HepG2 (cell line): Measurements from ENCODE around the gene MSI2. TPM values are rescaled to one million over a fixed set of nuclear protein-coding genes. Genes with fewer than 3 reads are reported as not detected.

Source experiments
- ATAC-seq: fragments of 200-7000 bp; cut with Tn5 transposase; 3 replicates; pipeline ENCODE4 v1.9.1; 2020; ENCODE audit warnings: mild to moderate bottlenecking, moderate library complexity
- BruUV-seq: library from RNA; stranded (reverse); fragments of 400-500 nt; replicated peaks from 2 replicates; lab custom pipeline; 2021; lab: Mats Ljungman, UMichigan
- CTCF ChIA-PET: fragments of 300-600 bp; formaldehyde crosslinking; extraction: SDS; loops from one replicate; lab custom pipeline; 2021; ENCODE audit warnings: low total read pairs, inconsistent platforms, low intra/inter-chr PET ratio; lab: Yijun Ruan, JAX
- POLR2A ChIA-PET: fragments of 350-600 bp; sonication (Branson Sonifier 250); formaldehyde crosslinking; loops from one replicate; lab custom pipeline; 2020; ENCODE audit warnings: antibody characterized with exemption, inconsistent platforms; lab: Yijun Ruan, JAX
- DNase-seq: peaks from one replicate; pipeline ENCODE4 v3.0.0-alpha.2; 2015; ENCODE audit warnings: low spot score
- FAIRE-seq: peaks from 3 replicates; lab custom pipeline; 2011; peaks lifted over from hg19 to GRCh38; lab: Jason Lieb, UNC
- H2AFZ ChIP-seq: one replicate; pipeline ENCODE4 v1.6.1; 2011; ENCODE audit warnings: low read length, inconsistent platforms
- H3K27ac ChIP-seq: fragments of 300-600 bp; 3 replicates; pipeline ENCODE4 v1.8.0; 2011; ENCODE audit warnings: mixed run types, mild to moderate bottlenecking, mixed read lengths, low read length, inconsistent platforms; ENCODE audit not compliant: insufficient read depth; ENCODE audit errors: extremely low read length
- H3K27me3 ChIP-seq, 2 experiments: fragments of 200-600 bp in 1 of 2; 2 replicates in 1 of 2; 3 replicates in 1 of 2; pipeline versions ENCODE4 v1.6.0 to v1.8.0; 2011; ENCODE audit warnings: low read length in 2 of 2, mild to moderate bottlenecking in 2 of 2, moderate library complexity in 2 of 2, inconsistent platforms in 1 of 2; ENCODE audit not compliant: insufficient read depth in 2 of 2, control insufficient read depth in 1 of 2
- H3K36me3 ChIP-seq, 2 experiments: fragments of 200-600 bp in 1 of 2; replicated peaks in 1 of 2; 2 replicates in 1 of 2; 3 replicates in 1 of 2; pipeline versions ENCODE4 v1.5.1 to v1.8.0; 2011; ENCODE audit warnings: low read length in 2 of 2, inconsistent platforms in 1 of 2; ENCODE audit not compliant: insufficient read depth in 2 of 2, control insufficient read depth in 1 of 2
- H3K4me1 ChIP-seq: 2 replicates; pipeline ENCODE4 v1.5.1; 2012; ENCODE audit warnings: low read length, inconsistent platforms; ENCODE audit not compliant: insufficient read depth
- H3K4me2 ChIP-seq: 2 replicates; pipeline ENCODE4 v1.6.0; 2011; ENCODE audit warnings: low read depth, low read length, inconsistent platforms
- H3K4me3 ChIP-seq, 3 experiments: fragments of 200-600 bp in 1 of 3; sonication (generic), shearing (Covaris generic) in 1 of 3; replicated peaks in 1 of 3; 2 replicates each; pipeline ENCODE4 v1.5.1; 2011 to 2016; ENCODE audit warnings: low read length in 3 of 3, inconsistent platforms in 2 of 3, low read depth in 2 of 3, mild to moderate bottlenecking in 2 of 3, control low read depth in 1 of 3, mixed read lengths in 1 of 3; ENCODE audit not compliant: insufficient read depth in 1 of 3
- H3K79me2 ChIP-seq: one replicate; pipeline ENCODE4 v1.6.1; 2011; ENCODE audit warnings: low read length, inconsistent platforms; ENCODE audit not compliant: insufficient read depth
- H3K9ac ChIP-seq: 2 replicates; pipeline ENCODE4 v1.6.0; 2011; ENCODE audit warnings: mild to moderate bottlenecking, low read depth, low read length, inconsistent platforms; ENCODE audit not compliant: insufficient read depth
- H3K9me3 ChIP-seq: 2 replicates; pipeline ENCODE4 v1.5.1; 2012; ENCODE audit warnings: mild to moderate bottlenecking, low read length
- H4K20me1 ChIP-seq: 2 replicates; pipeline ENCODE4 v1.6.0; 2011; ENCODE audit warnings: inconsistent platforms, mild to moderate bottlenecking, low read length, moderate library complexity; ENCODE audit not compliant: insufficient read depth
- CHCHD3 ChIP-seq: sonication (generic); formaldehyde crosslinking; IDR thresholded peaks from 2 replicates; pipeline ENCODE4 v1.8.0; 2022; ENCODE audit warnings: mild to moderate bottlenecking, missing genetic modification reagents, moderate library complexity
- CHD4 ChIP-seq: fragments of 200-600 bp; sonication (generic); IDR thresholded peaks from 2 replicates; pipeline ENCODE4 v1.7.0; 2017; ENCODE audit warnings: mild to moderate bottlenecking, low read length, borderline replicate concordance
- CREM ChIP-seq, 2 experiments: sonication (generic) in 1 of 2; formaldehyde crosslinking in 1 of 2; IDR thresholded peaks; 2 replicates each; pipeline versions ENCODE4 v1.4.0 to v1.6.1; 2016 to 2020; ENCODE audit warnings: antibody characterized with exemption in 1 of 2, mild to moderate bottlenecking in 1 of 2, missing genetic modification reagents in 1 of 2
- NFYB ChIP-seq: sonication (generic); formaldehyde crosslinking; IDR thresholded peaks from 2 replicates; pipeline ENCODE4 v1.4.0; 2020; ENCODE audit warnings: missing genetic modification reagents
- NPAS2 ChIP-seq: sonication (generic); formaldehyde crosslinking; IDR thresholded peaks from 2 replicates; pipeline ENCODE4 v1.8.0; 2022; ENCODE audit warnings: mild to moderate bottlenecking, missing genetic modification reagents, borderline replicate concordance
- POLR2AphosphoS2 ChIP-seq: IDR thresholded peaks from 2 replicates; pipeline ENCODE4 v1.6.1; 2011; ENCODE audit warnings: low read depth, low read length, improper control_type of control experiment
- SP4 ChIP-seq: sonication (generic); formaldehyde crosslinking; IDR thresholded peaks from 2 replicates; pipeline ENCODE4 v1.8.1; 2023; ENCODE audit warnings: mild to moderate bottlenecking, missing genetic modification reagents
- ZFY ChIP-seq: sonication (generic); formaldehyde crosslinking; IDR thresholded peaks from 2 replicates; pipeline ENCODE4 v1.4.0; 2020; ENCODE audit warnings: missing genetic modification reagents
- ZNF24 ChIP-seq: fragments of 450-650 bp; IDR thresholded peaks from 2 replicates; pipeline ENCODE4 v1.6.1; 2017; ENCODE audit warnings: antibody characterized with exemption, mild to moderate bottlenecking
- ZNF3 ChIP-seq: IDR thresholded peaks from 2 replicates; pipeline ENCODE4 v1.7.0; 2017; ENCODE audit warnings: inconsistent platforms
- ZNF501 ChIP-seq: sonication (generic); formaldehyde crosslinking; IDR thresholded peaks from 2 replicates; pipeline ENCODE4 v1.5.1; 2020; ENCODE audit warnings: mild to moderate bottlenecking, moderate library complexity, missing genetic modification reagents
- ZNF850 ChIP-seq: sonication (generic); formaldehyde crosslinking; conservative IDR thresholded peaks from 2 replicates; pipeline ENCODE4 v1.9.0; 2021; ENCODE audit warnings: mild to moderate bottlenecking, missing genetic modification reagents
- WGBS: methylation state at CpG from one replicate; pipeline ENCODE4 v1.1.6; 2017; ENCODE audit warnings: low lambda C conversion rate; 5-methylcytosine and 5-hydroxymethylcytosine counted together
- in situ Hi-C: cut with HindIII; loops from 2 replicates; pipeline ENCODE4 v1.10.0; 2017; ENCODE audit warnings: low pct_unique_long_range_greater_than_20kb; ENCODE audit not compliant: extremely low pct_ligation_motif_present
- intact Hi-C: fragments of 100-400 bp; cut with micrococcal nuclease; formaldehyde crosslinking; loops from one replicate; pipeline ENCODE4 v1.10.0; 2022; ENCODE audit not compliant: unreplicated experiment
- polyA plus RNA-seq, 8 experiments: library from polyadenylated mRNA; depleted of rRNA in 3 of 8; stranded (reverse) in 7 of 8; unstranded in 1 of 8; fragments of >200 nt; fragmentation: Illumina TruSeq in 4 of 8; extraction: Trizol in 4 of 8; gene quantifications; 2 replicates each; pipeline versions ENCODE4 v1.2.1 to v1.2.3, GENCODE V29; 2011 to 2016; ENCODE audit warnings: low read depth in 4 of 8, missing spikeins in 1 of 8, mixed read lengths in 1 of 8; ENCODE audit not compliant: insufficient read depth in 1 of 8
- total RNA-seq, 5 experiments: library from RNA; depleted of rRNA; stranded (reverse); fragments of >200 nt; fragmentation: Illumina TruSeq; extraction: Trizol; gene quantifications; 2 replicates each; pipeline ENCODE4 v1.2.3, GENCODE V29; 2016; ENCODE audit warnings: low read depth in 1 of 5
- TF ChIP-seq, protein P1 (sequence below): sonication (generic); formaldehyde crosslinking; IDR thresholded peaks from 2 replicates; pipeline ENCODE4 v1.4.0; 2020; ENCODE audit warnings: mild to moderate bottlenecking, missing genetic modification reagents
- TF ChIP-seq, protein P2 (sequence below): sonication (generic); formaldehyde crosslinking; IDR thresholded peaks from 2 replicates; pipeline ENCODE4 v1.5.1; 2020; ENCODE audit warnings: missing genetic modification reagents, mild to moderate bottlenecking, borderline replicate concordance
- TF ChIP-seq, protein P3 (sequence below): IDR thresholded peaks from 2 replicates; pipeline ENCODE4 v1.6.1; 2016; ENCODE audit warnings: missing compliant biosample characterization, missing genetic modification reagents, borderline replicate concordance
- TF ChIP-seq, protein P4 (sequence below): sonication (generic); formaldehyde crosslinking; IDR thresholded peaks from 2 replicates; pipeline ENCODE4 v1.4.0; 2020; ENCODE audit warnings: mild to moderate bottlenecking, missing genetic modification reagents

MSI2 gene
- total and polyA plus RNA-seq, 2 of the 13 experiments (the other 11 are each of a cell fraction or from before 2014, with no cell fraction given): 77.5 to 78.4 TPM

DNA sequence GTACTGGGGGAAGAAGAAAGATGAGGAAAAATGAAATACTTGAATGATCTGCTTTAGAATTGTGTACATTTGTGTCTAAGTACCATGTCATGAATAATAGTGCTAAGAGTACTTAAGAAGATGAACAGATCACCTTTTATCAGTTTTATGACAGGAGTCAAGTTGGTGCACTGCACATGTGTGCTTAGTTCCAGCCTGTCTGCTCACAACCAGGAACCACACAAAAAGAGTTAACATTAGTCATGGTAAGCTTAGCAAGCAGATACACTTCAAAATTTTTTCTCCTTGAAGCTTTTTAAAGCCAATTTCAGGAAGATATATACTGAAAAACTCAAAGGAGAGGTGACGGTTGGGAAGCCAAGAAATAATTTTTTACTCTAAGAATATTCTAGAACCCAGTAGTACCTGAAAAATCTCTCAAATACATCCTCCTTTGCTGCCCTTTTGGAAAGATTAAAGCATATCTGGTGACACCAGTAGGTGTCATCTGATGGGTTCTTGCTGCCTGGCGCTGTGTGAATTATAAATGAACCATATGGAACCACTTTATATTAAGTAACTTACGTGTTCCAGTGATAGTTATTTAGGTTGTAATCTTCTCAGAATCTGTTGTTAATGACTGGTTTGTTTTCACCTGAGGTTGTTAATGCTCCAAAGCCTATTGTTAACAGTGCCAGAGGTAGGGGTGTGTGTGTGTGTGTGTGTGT is 93.4 kb downstream of the MSI2 start:
- POLR2A ChIA-PET: no interaction called here
- Histone ChIP-seq H3K4me1 (peaks cover 53% of the 10 kb centered on the region), H3K27me3 (no peaks in the 10 kb centered on the region), H3K4me3 (no peak overlapping the region), H2AFZ (no peak overlapping the region), H3K9me3 (no peaks in the 10 kb centered on the region), H3K4me2 (no peak overlapping the region), H3K9ac (no peak overlapping the region), H4K20me1 (0 out of 2 replicates have a peak, but pooled peaks cover 2% of the 10 kb centered on the region), H3K27ac (no peak overlapping the region), H3K36me3 (peaks cover 27 to 57% of the 10 kb centered on the region in 2 experiments), H3K79me2 (peaks cover 38% of the 10 kb centered on the region)
- DNase-seq (no peak), FAIRE-seq (peak; percentile 12), ATAC-seq (no peak)
- WGBS: over 99% methylated on average over 3 of the region's 3 CpGs
- CTCF ChIA-PET: no interaction called here
- intact Hi-C loops (no loop called here), in situ Hi-C loops (no loop called here)
- TF ChIP-seq, protein P1, sequence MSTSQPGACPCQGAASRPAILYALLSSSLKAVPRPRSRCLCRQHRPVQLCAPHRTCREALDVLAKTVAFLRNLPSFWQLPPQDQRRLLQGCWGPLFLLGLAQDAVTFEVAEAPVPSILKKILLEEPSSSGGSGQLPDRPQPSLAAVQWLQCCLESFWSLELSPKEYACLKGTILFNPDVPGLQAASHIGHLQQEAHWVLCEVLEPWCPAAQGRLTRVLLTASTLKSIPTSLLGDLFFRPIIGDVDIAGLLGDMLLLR: no peak
- no peak for TF ChIP-seq SP4 (CRISPR knock-in tag)
- TF ChIP-seq, protein P2, sequence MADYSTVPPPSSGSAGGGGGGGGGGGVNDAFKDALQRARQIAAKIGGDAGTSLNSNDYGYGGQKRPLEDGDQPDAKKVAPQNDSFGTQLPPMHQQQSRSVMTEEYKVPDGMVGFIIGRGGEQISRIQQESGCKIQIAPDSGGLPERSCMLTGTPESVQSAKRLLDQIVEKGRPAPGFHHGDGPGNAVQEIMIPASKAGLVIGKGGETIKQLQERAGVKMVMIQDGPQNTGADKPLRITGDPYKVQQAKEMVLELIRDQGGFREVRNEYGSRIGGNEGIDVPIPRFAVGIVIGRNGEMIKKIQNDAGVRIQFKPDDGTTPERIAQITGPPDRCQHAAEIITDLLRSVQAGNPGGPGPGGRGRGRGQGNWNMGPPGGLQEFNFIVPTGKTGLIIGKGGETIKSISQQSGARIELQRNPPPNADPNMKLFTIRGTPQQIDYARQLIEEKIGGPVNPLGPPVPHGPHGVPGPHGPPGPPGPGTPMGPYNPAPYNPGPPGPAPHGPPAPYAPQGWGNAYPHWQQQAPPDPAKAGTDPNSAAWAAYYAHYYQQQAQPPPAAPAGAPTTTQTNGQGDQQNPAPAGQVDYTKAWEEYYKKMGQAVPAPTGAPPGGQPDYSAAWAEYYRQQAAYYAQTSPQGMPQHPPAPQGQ (CRISPR knock-in tag): no peak
- TF ChIP-seq, protein P3, sequence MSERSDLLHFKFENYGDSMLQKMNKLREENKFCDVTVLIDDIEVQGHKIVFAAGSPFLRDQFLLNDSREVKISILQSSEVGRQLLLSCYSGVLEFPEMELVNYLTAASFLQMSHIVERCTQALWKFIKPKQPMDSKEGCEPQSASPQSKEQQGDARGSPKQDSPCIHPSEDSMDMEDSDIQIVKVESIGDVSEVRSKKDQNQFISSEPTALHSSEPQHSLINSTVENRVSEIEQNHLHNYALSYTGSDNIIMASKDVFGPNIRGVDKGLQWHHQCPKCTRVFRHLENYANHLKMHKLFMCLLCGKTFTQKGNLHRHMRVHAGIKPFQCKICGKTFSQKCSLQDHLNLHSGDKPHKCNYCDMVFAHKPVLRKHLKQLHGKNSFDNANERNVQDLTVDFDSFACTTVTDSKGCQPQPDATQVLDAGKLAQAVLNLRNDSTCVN (CRISPR knock-in tag): no peak
- TF ChIP-seq, protein P4, sequence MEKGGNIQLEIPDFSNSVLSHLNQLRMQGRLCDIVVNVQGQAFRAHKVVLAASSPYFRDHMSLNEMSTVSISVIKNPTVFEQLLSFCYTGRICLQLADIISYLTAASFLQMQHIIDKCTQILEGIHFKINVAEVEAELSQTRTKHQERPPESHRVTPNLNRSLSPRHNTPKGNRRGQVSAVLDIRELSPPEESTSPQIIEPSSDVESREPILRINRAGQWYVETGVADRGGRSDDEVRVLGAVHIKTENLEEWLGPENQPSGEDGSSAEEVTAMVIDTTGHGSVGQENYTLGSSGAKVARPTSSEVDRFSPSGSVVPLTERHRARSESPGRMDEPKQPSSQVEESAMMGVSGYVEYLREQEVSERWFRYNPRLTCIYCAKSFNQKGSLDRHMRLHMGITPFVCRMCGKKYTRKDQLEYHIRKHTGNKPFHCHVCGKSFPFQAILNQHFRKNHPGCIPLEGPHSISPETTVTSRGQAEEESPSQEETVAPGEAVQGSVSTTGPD (CRISPR knock-in tag): no peak
- TF ChIP-seq ZNF24: no peak
- no peak for TF ChIP-seq NPAS2 (CRISPR knock-in tag)
- no peak for TF ChIP-seq CREM (IDR thresholded peaks at IDR 0.05)
- TF ChIP-seq CREM (CRISPR knock-in tag; IDR thresholded peaks at IDR 0.05): no peak
- TF ChIP-seq NFYB (CRISPR knock-in tag): no peak
- no peak for TF ChIP-seq ZNF501
- no peak for TF ChIP-seq ZFY (CRISPR knock-in tag)
- TF ChIP-seq CHD4: no peak
- no peak for TF ChIP-seq ZNF3 (CRISPR knock-in tag)
- no peak for TF ChIP-seq CHCHD3
- no peak for TF ChIP-seq POLR2AphosphoS2
- no peak for TF ChIP-seq ZNF850 (CRISPR knock-in tag)
- BruUV-seq: no TSS peak
